ENCODE data around the gene WNK2. TPM values are rescaled to one million over a fixed set of nuclear protein-coding genes. Genes with fewer than 3 reads are reported as not detected.

The WNK2 gene
- total RNA-seq, 1 experiment from 2014 or later: 69.4 TPM

- H3K9me3 Mint-ChIP-seq: no peaks in the 10 kb centered on the region
- Histone ChIP-seq H3K4ac (ENCODE audit: low read depth, low read length) (no peak overlapping the region), H4K20me1 (ENCODE audit: control insufficient read depth, insufficient read depth, insufficient read length) (no peaks in the 10 kb centered on the region), H2BK5ac (ENCODE audit: insufficient read length, low read length) (no peak overlapping the region), H3K27me3 (ENCODE audit: insufficient read depth, low read length) (no peaks in the 10 kb centered on the region), H2BK15ac (ENCODE audit: low read depth, low read length) (no peak overlapping the region), H2AFZ (ENCODE audit: low read length) (no peak overlapping the region), H3K18ac (ENCODE audit: insufficient read length, low read depth, low read length) (no peak overlapping the region), H3K4me1 (ENCODE audit: insufficient read depth, low read length) (no peaks in the 10 kb centered on the region), H3K4me2 (ENCODE audit: insufficient read depth, insufficient read length, low read length) (no peak overlapping the region), H3K9me3 (ENCODE audit: control insufficient read depth, low read depth, low read length) (no peaks in the 10 kb centered on the region), H3K79me1 (ENCODE audit: insufficient read depth, low read depth, low read length, poor library complexity, severe bottlenecking) (no peaks in the 10 kb centered on the region), H4K5ac (ENCODE audit: insufficient read length, low read depth, low read length) (no peak overlapping the region), H3K56ac (ENCODE audit: insufficient read length, low read depth, low read length) (no peak overlapping the region), H3K79me2 (ENCODE audit: insufficient read depth, low read length) (no peaks in the 10 kb centered on the region), H2BK12ac (ENCODE audit: insufficient read length, low read depth, low read length) (no peak overlapping the region), H3K23me2 (ENCODE audit: insufficient read length, low read depth, low read length, poor library complexity, severe bottlenecking) (no peaks in the 10 kb centered on the region), H3K27ac (ENCODE audit: insufficient read length, low read depth, low read length) (no peak overlapping the region), H3K23ac (ENCODE audit: insufficient read length, low read depth, low read length) (no peak overlapping the region), H4K8ac (replicated peaks; ENCODE audit: insufficient read length, low read depth, low read length) (no peak overlapping the region), H4K91ac (ENCODE audit: insufficient read length, low read depth, low read length) (no peak overlapping the region), H2AK5ac (ENCODE audit: insufficient read length, low read length) (no peak overlapping the region), H2BK20ac (ENCODE audit: low read depth, low read length, poor library complexity, severe bottlenecking) (no peak overlapping the region), H3K9ac (ENCODE audit: extremely low read depth, insufficient read length, low read length) (no peak overlapping the region), H2BK120ac (ENCODE audit: low read depth, low read length, poor library complexity, severe bottlenecking) (no peak overlapping the region), H3T11ph (ENCODE audit: low read length) (no peak overlapping the region), H3K14ac (ENCODE audit: insufficient read depth, low read length) (no peak overlapping the region)
- no peak overlapping the region for H3K27ac Mint-ChIP-seq
- H3K4me1 Mint-ChIP-seq: peaks cover 0 to 4% of the 10 kb centered on the region in 2 experiments; a peak in 1 of 4 replicates
- TF ChIP-seq CTCF (conservative IDR thresholded peaks at IDR 0.05): no peak
- no CpG with 5 or more reads among the region's 8 CpGs for WGBS (ENCODE audit: extremely low coverage, insufficient read length, low lambda C conversion rate)
- H3K4me3 Mint-ChIP-seq: no peak overlapping the region
- H3K36me3 Mint-ChIP-seq (ENCODE audit: insufficient read depth in 1 of 3, low read depth in 3 of 3): no peaks in the 10 kb centered on the region
- peaks cover 7% of the 10 kb centered on the region; the same call in 1 of the 2 replicates for H3K27me3 Mint-ChIP-seq (ENCODE audit: low read depth)
- DNase-seq: no peak
Measured at GRCh38 chr9:93171261-93171990, 12.5 kb upstream of the WNK2 start.

Measured in H9 (cell line).